HCT116 (cell line): ENCODE results near the gene ABCC8. TPM values are rescaled to one million over a fixed set of nuclear protein-coding genes. Genes with fewer than 3 reads are reported as not detected.

Source experiments
- ATAC-seq: fragments of 200-7000 bp; cut with Tn5 transposase; 2 replicates; pipeline ENCODE4 v1.9.1; 2020; ENCODE audit warnings: mild to moderate bottlenecking, moderate library complexity
- BruUV-seq: library from RNA; stranded (reverse); fragments of 400-500 nt; replicated peaks from 2 replicates; lab custom pipeline; 2021; lab: Mats Ljungman, UMichigan
- CTCF ChIA-PET: fragments of 300-600 bp; sonication (Branson Sonifier 250); formaldehyde crosslinking; loops from one replicate; lab custom pipeline; 2021; ENCODE audit warnings: antibody characterized with exemption; lab: Charles Lee
- POLR2A ChIA-PET: fragments of 300-600, 350-600 bp; sonication (Branson Sonifier 250); formaldehyde crosslinking; loops from one replicate; lab custom pipeline; 2021; ENCODE audit warnings: antibody characterized with exemption; lab: Charles Lee
- RAD21 ChIA-PET, 2 experiments: fragments of 300-600 bp; sonication (Branson Sonifier 250); formaldehyde crosslinking; loops; one replicate each; lab custom pipeline; 2023; ENCODE audit warnings: low total read pairs in 2 of 2; ENCODE audit not compliant: uncharacterized antibody in 2 of 2, unreplicated experiment in 2 of 2, low non-redundant PET in 1 of 2; lab: Charles Lee
- DNase-seq: peaks from one replicate; pipeline ENCODE4 v3.0.0-alpha.2; 2010; ENCODE audit warnings: low read depth, low spot score
- H2AFZ ChIP-seq: fragments of 200-600 bp; shearing (Covaris generic), sonication (generic); 2 replicates; pipeline ENCODE4 v1.6.1; 2017; ENCODE audit warnings: low read depth, mixed run types, mixed read lengths, antibody characterized with exemption, low read length; ENCODE audit not compliant: poor library complexity, severe bottlenecking
- H3K27ac ChIP-seq: 2 replicates; pipeline ENCODE4 v1.5.1; 2012; ENCODE audit warnings: low read depth, low read length
- H3K27me3 ChIP-seq: fragments of 200-600 bp; sonication (generic); 2 replicates; pipeline ENCODE4 v1.6.1; 2016; ENCODE audit warnings: mixed run types, low read length, mixed read lengths; ENCODE audit not compliant: insufficient read depth
- H3K36me3 ChIP-seq, 2 experiments: fragments of 200-500 bp in 1 of 2; fragments of 200-600 bp in 1 of 2; sonication (Bioruptor generic) in 1 of 2; sonication (generic) in 1 of 2; 2 replicates each; pipeline versions ENCODE4 v1.5.1 to v1.6.1; 2014 to 2016; ENCODE audit warnings: low read length in 2 of 2, inconsistent platforms in 1 of 2, mixed read lengths in 1 of 2, mixed run types in 1 of 2; ENCODE audit not compliant: insufficient read depth in 2 of 2, control insufficient read depth in 1 of 2
- H3K4me1 ChIP-seq, 2 experiments: fragments of 200-600 bp in 1 of 2; sonication (generic) in 1 of 2; 2 replicates each; pipeline versions ENCODE4 v1.5.1 to v1.6.1; 2012 to 2017; ENCODE audit warnings: low read length in 2 of 2, inconsistent platforms in 1 of 2, mild to moderate bottlenecking in 1 of 2, mixed read lengths in 1 of 2, mixed run types in 1 of 2, moderate library complexity in 1 of 2; ENCODE audit not compliant: insufficient read depth in 2 of 2, control insufficient read depth in 1 of 2
- H3K4me2 ChIP-seq: fragments of 200-600 bp; sonication (generic); 2 replicates; pipeline ENCODE4 v1.6.1; 2017; ENCODE audit warnings: mixed run types, low read length, mixed read lengths
- H3K4me3 ChIP-seq, 2 experiments: fragments of 200-600 bp in 1 of 2; sonication (generic) in 1 of 2; replicated peaks in 1 of 2; 2 replicates each; pipeline ENCODE4 v1.5.1; 2011 to 2016; ENCODE audit warnings: low read length in 2 of 2, control low read depth in 1 of 2, low read depth in 1 of 2, mild to moderate bottlenecking in 1 of 2, mixed read lengths in 1 of 2, mixed run types in 1 of 2
- H3K79me2 ChIP-seq: fragments of 200-600 bp; sonication (generic); 2 replicates; pipeline ENCODE4 v1.6.1; 2017; ENCODE audit warnings: mild to moderate bottlenecking, mixed run types, low read length, moderate library complexity, mixed read lengths; ENCODE audit not compliant: insufficient read depth
- H3K9ac ChIP-seq: fragments of 200-600 bp; sonication (generic); 2 replicates; pipeline ENCODE4 v1.6.1; 2016; ENCODE audit warnings: low read length, mixed read lengths
- H3K9me2 ChIP-seq: fragments of 200-600 bp; sonication (generic), shearing (Covaris generic); 2 replicates; pipeline ENCODE4 v1.6.1; 2017; ENCODE audit warnings: mixed run types, mild to moderate bottlenecking, moderate library complexity; ENCODE audit not compliant: insufficient read depth
- H3K9me3 ChIP-seq, 2 experiments: fragments of 200-500 bp in 1 of 2; fragments of 200-600 bp in 1 of 2; sonication (Bioruptor generic) in 1 of 2; sonication (generic) in 1 of 2; 2 replicates each; pipeline ENCODE4 v1.6.1; 2014 to 2017; ENCODE audit warnings: low read length in 2 of 2, mixed read lengths in 2 of 2, inconsistent platforms in 1 of 2, low read depth in 1 of 2, mild to moderate bottlenecking in 1 of 2, mixed run types in 1 of 2, moderate library complexity in 1 of 2; ENCODE audit not compliant: control insufficient read depth in 1 of 2, insufficient read depth in 1 of 2
- H4K20me1 ChIP-seq: fragments of 200-600 bp; sonication (generic), shearing (Covaris generic); 2 replicates; pipeline ENCODE4 v1.6.1; 2017; ENCODE audit warnings: mixed run types, mild to moderate bottlenecking, moderate library complexity; ENCODE audit not compliant: insufficient read depth
- CBX3 ChIP-seq: IDR thresholded peaks from 2 replicates; pipeline ENCODE4 v1.6.1; 2012; ENCODE audit warnings: low read depth
- EGR1 ChIP-seq: IDR thresholded peaks from 2 replicates; pipeline ENCODE4 v1.6.1; 2012; ENCODE audit warnings: low read depth
- ELF1 ChIP-seq: IDR thresholded peaks from 2 replicates; pipeline ENCODE4 v1.6.1; 2012; ENCODE audit warnings: low read depth, borderline replicate concordance
- FOSL1 ChIP-seq: IDR thresholded peaks from 2 replicates; pipeline ENCODE4 v1.6.1; 2012; ENCODE audit warnings: low read depth
- POLR2A ChIP-seq: IDR thresholded peaks from 2 replicates; pipeline ENCODE4 v1.7.0; 2011; ENCODE audit warnings: borderline replicate concordance; ENCODE audit not compliant: insufficient read depth, insufficient read length; ENCODE audit errors: extremely low read depth
- RAD21 ChIP-seq: IDR thresholded peaks from 2 replicates; pipeline ENCODE4 v1.6.1; 2012; ENCODE audit warnings: low read depth, mild to moderate bottlenecking
- SP1 ChIP-seq: IDR thresholded peaks from 2 replicates; pipeline ENCODE4 v1.6.1; 2012; ENCODE audit warnings: low read depth
- SRF ChIP-seq: IDR thresholded peaks from 2 replicates; pipeline ENCODE4 v1.6.1; 2012; ENCODE audit warnings: low read depth
- TCF7L2 ChIP-seq: IDR thresholded peaks from 2 replicates; pipeline ENCODE4 v1.7.0; 2011; ENCODE audit warnings: borderline replicate concordance, inconsistent platforms; ENCODE audit not compliant: insufficient read depth, insufficient read length; ENCODE audit errors: extremely low read depth
- YY1 ChIP-seq: IDR thresholded peaks from 2 replicates; pipeline ENCODE4 v1.6.1; 2011; ENCODE audit warnings: low read length, low read depth, moderate library complexity, mild to moderate bottlenecking; ENCODE audit not compliant: insufficient replicate concordance; ENCODE audit errors: extremely low read depth
- ZFX ChIP-seq: fragments of 450-650 bp; IDR thresholded peaks from 2 replicates; pipeline ENCODE4 v1.6.1; 2017
- intact Hi-C: fragments of 100-400 bp; cut with micrococcal nuclease; formaldehyde crosslinking; loops from 2 replicates; pipeline ENCODE4 v1.10.0; 2022
- total RNA-seq: library from RNA; stranded (reverse); gene quantifications from one replicate; pipeline ENCODE4 v1.2.1, GENCODE V29; 2021; ENCODE audit not compliant: unreplicated experiment
- TF ChIP-seq, protein P1 (sequence below): IDR thresholded peaks from 2 replicates; pipeline ENCODE4 v1.6.1; 2012; ENCODE audit warnings: low read depth
- TF ChIP-seq, protein P2 (sequence below): IDR thresholded peaks from 2 replicates; pipeline ENCODE4 v1.6.1; 2012
- TF ChIP-seq, protein P3 (sequence below): IDR thresholded peaks from 2 replicates; pipeline ENCODE4 v1.6.1; 2012
- TF ChIP-seq, protein P4 (sequence below), 3 experiments: fragments of 200-600 bp in 1 of 3; sonication (generic) in 1 of 3; IDR thresholded peaks in 2 of 3; conservative IDR thresholded peaks in 1 of 3; 2 replicates each; pipeline ENCODE4 v1.5.1; 2012 to 2017; ENCODE audit warnings: low read depth in 2 of 3, low read length in 2 of 3, antibody characterized with exemption in 1 of 3, borderline replicate concordance in 1 of 3, control low read depth in 1 of 3, mild to moderate bottlenecking in 1 of 3, mixed read lengths in 1 of 3, mixed run types in 1 of 3, moderate library complexity in 1 of 3; ENCODE audit not compliant: insufficient read depth in 1 of 3

Gene ABCC8
- total RNA-seq, 1 experiment from 2014 or later: 0.39 TPM

DNA sequence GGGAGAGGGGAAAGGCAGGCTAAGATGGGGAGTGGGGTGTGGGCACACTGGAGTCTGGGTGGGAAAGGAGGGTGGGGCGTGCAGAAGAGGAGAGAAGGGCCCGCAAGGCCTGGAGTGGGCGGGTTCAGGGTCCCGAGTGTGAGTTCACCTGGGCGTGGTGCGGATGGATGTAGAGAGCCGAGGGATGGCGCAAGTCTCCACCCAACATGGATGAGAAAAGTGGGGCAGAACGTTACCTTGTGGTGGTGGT lies 364 bp upstream of the ABCC8 start:
- Histone ChIP-seq H3K36me3 (no peaks in the 10 kb centered on the region), H3K4me3 (no peak overlapping the region), H3K79me2 (no peaks in the 10 kb centered on the region), H3K9me3 (no peaks in the 10 kb centered on the region), H3K9me2 (no peaks in the 10 kb centered on the region), H4K20me1 (no peaks in the 10 kb centered on the region), H3K9ac (no peak overlapping the region), H3K27me3 (no peaks in the 10 kb centered on the region), H3K4me1 (peaks cover 5 to 20% of the 10 kb centered on the region in 2 experiments; a peak in 3 of 4 replicates), H3K27ac (no peak overlapping the region), H3K4me2 (no peak overlapping the region), H2AFZ (no peak overlapping the region)
- ChIA-PET CTCF (no interaction called here), POLR2A (no interaction called here), RAD21 (no interaction called here)
- ATAC-seq (no peak), DNase-seq (no peak)
- intact Hi-C loops: no loop called here
- no peak for TF ChIP-seq EGR1
- TF ChIP-seq FOSL1: no peak
- no peak for TF ChIP-seq SRF
- TF ChIP-seq RAD21: no peak
- TF ChIP-seq SP1: no peak
- no peak for TF ChIP-seq CBX3
- TF ChIP-seq, protein P1, sequence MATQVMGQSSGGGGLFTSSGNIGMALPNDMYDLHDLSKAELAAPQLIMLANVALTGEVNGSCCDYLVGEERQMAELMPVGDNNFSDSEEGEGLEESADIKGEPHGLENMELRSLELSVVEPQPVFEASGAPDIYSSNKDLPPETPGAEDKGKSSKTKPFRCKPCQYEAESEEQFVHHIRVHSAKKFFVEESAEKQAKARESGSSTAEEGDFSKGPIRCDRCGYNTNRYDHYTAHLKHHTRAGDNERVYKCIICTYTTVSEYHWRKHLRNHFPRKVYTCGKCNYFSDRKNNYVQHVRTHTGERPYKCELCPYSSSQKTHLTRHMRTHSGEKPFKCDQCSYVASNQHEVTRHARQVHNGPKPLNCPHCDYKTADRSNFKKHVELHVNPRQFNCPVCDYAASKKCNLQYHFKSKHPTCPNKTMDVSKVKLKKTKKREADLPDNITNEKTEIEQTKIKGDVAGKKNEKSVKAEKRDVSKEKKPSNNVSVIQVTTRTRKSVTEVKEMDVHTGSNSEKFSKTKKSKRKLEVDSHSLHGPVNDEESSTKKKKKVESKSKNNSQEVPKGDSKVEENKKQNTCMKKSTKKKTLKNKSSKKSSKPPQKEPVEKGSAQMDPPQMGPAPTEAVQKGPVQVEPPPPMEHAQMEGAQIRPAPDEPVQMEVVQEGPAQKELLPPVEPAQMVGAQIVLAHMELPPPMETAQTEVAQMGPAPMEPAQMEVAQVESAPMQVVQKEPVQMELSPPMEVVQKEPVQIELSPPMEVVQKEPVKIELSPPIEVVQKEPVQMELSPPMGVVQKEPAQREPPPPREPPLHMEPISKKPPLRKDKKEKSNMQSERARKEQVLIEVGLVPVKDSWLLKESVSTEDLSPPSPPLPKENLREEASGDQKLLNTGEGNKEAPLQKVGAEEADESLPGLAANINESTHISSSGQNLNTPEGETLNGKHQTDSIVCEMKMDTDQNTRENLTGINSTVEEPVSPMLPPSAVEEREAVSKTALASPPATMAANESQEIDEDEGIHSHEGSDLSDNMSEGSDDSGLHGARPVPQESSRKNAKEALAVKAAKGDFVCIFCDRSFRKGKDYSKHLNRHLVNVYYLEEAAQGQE: no peak
- no peak for TF ChIP-seq YY1
- TF ChIP-seq, protein P2, sequence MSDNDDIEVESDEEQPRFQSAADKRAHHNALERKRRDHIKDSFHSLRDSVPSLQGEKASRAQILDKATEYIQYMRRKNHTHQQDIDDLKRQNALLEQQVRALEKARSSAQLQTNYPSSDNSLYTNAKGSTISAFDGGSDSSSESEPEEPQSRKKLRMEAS: no peak
- no peak for TF ChIP-seq ELF1
- no peak for TF ChIP-seq TCF7L2
- TF ChIP-seq, protein P3, sequence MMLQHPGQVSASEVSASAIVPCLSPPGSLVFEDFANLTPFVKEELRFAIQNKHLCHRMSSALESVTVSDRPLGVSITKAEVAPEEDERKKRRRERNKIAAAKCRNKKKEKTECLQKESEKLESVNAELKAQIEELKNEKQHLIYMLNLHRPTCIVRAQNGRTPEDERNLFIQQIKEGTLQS: no peak
- TF ChIP-seq, protein P4, sequence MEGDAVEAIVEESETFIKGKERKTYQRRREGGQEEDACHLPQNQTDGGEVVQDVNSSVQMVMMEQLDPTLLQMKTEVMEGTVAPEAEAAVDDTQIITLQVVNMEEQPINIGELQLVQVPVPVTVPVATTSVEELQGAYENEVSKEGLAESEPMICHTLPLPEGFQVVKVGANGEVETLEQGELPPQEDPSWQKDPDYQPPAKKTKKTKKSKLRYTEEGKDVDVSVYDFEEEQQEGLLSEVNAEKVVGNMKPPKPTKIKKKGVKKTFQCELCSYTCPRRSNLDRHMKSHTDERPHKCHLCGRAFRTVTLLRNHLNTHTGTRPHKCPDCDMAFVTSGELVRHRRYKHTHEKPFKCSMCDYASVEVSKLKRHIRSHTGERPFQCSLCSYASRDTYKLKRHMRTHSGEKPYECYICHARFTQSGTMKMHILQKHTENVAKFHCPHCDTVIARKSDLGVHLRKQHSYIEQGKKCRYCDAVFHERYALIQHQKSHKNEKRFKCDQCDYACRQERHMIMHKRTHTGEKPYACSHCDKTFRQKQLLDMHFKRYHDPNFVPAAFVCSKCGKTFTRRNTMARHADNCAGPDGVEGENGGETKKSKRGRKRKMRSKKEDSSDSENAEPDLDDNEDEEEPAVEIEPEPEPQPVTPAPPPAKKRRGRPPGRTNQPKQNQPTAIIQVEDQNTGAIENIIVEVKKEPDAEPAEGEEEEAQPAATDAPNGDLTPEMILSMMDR (IDR thresholded peaks at IDR 0.05 in 2 of 3, conservative IDR thresholded peaks at IDR 0.05 in 1 of 3; ENCODE audit: borderline replicate concordance in 1 of 3, insufficient read depth in 1 of 3, low read depth in 2 of 3, low read length in 2 of 3): no peak
- no peak for TF ChIP-seq POLR2A
- TF ChIP-seq ZFX: no peak
- BruUV-seq: no TSS peak
